BE2C (cell line): ENCODE data around the gene CCNE1.
"Not testable (repeated sequence)": the region's sequence is repeated elsewhere in the genome, so short reads cannot be mapped to it uniquely, and the experiment has no call there.

Source experiments
- DNase-seq: peaks from one replicate; pipeline ENCODE4 v3.0.0-alpha.2; 2020
- H3K27me3 ChIP-seq: fragments of 250-450 bp; sonication (Bioruptor Pico); 2 replicates; pipeline ENCODE4 v1.5.1; 2020; ENCODE audit warnings: mild to moderate bottlenecking
- H3K36me3 ChIP-seq: fragments of 250-450 bp; sonication (Bioruptor Pico); 2 replicates; pipeline ENCODE4 v1.5.1; 2020; ENCODE audit warnings: mild to moderate bottlenecking
- H3K4me1 ChIP-seq: fragments of 250-450 bp; sonication (Bioruptor Pico); 2 replicates; pipeline ENCODE4 v1.5.1; 2020
- H3K4me3 ChIP-seq: 2 replicates; pipeline ENCODE4 v1.5.1; 2011; ENCODE audit warnings: low read depth, low read length
- H3K9me3 ChIP-seq: fragments of 250-450 bp; sonication (Bioruptor Pico); 2 replicates; pipeline ENCODE4 v1.5.1; 2020
- TF ChIP-seq, protein P1 (sequence below): IDR thresholded peaks from 2 replicates; pipeline ENCODE4 v1.5.1; 2012; ENCODE audit warnings: mild to moderate bottlenecking, low read depth, low read length

Gene CCNE1

GRCh38 chr19:29793116-29793727 is 18.6 kb upstream of the CCNE1 start:
- no peak overlapping the region for H3K4me3 ChIP-seq
- no peaks in the 10 kb centered on the region for H3K4me1 ChIP-seq
- DNase-seq = no peak
- H3K27me3 ChIP-seq = no peaks in the 10 kb centered on the region
- H3K9me3 ChIP-seq = no peaks in the 10 kb centered on the region
- H3K36me3 ChIP-seq = no peaks in the 10 kb centered on the region
- TF ChIP-seq, protein P1, sequence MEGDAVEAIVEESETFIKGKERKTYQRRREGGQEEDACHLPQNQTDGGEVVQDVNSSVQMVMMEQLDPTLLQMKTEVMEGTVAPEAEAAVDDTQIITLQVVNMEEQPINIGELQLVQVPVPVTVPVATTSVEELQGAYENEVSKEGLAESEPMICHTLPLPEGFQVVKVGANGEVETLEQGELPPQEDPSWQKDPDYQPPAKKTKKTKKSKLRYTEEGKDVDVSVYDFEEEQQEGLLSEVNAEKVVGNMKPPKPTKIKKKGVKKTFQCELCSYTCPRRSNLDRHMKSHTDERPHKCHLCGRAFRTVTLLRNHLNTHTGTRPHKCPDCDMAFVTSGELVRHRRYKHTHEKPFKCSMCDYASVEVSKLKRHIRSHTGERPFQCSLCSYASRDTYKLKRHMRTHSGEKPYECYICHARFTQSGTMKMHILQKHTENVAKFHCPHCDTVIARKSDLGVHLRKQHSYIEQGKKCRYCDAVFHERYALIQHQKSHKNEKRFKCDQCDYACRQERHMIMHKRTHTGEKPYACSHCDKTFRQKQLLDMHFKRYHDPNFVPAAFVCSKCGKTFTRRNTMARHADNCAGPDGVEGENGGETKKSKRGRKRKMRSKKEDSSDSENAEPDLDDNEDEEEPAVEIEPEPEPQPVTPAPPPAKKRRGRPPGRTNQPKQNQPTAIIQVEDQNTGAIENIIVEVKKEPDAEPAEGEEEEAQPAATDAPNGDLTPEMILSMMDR = no peak

- not testable (repeated sequence) for DNase-seq, H3K36me3 ChIP-seq, H3K4me3 ChIP-seq, H3K4me1 ChIP-seq, H3K27me3 ChIP-seq, H3K9me3 ChIP-seq
Measured at GRCh38 chr19:29794490-29794889, 17.3 kb upstream of the CCNE1 start.

DNA sequence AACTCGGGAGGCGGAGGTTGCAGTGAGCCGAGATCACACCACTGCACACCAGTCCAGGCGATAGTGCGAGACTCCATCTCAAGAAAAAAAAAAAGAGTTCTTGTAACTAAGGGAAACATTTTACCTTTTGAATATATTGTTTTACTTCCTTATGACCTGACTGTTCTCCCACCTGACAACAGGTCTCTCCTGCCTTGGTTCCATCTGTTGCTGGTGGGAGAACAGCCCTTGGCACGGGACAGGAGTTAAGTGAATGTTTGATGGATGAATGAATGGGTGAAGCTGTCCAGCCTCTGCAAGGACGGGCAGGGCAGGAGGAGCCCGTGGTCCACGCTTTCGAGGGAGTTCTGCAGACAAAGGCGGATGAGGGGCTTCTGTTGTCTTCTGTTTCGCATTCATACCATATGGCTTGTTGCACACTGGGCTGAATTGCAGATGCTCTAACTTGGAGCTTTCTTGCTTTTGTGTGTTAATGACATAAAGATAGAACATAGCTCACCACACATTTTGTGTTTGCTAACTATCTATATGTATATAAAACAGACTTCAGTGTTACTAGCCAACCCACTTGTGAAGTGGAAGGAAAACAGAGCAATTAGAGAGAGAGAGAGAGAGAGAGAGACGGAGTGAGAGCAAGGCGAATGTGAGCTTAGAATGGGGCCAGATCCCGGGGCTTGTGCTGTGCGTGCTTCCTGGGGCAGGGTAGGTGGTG is 16.2 kb upstream of the CCNE1 start:
- no peaks in the 10 kb centered on the region for H3K36me3 ChIP-seq
- no peak for DNase-seq
- TF ChIP-seq, protein P1 = no peak
- no peaks in the 10 kb centered on the region for H3K27me3 ChIP-seq
- H3K4me3 ChIP-seq = no peak overlapping the region
- H3K4me1 ChIP-seq = no peaks in the 10 kb centered on the region
- no peaks in the 10 kb centered on the region for H3K9me3 ChIP-seq

GRCh38 chr19:29796173-29796573 is 15.6 kb upstream of the CCNE1 start:
- Histone ChIP-seq H3K27me3 (no peaks in the 10 kb centered on the region), H3K4me3 (no peak overlapping the region), H3K36me3 (no peaks in the 10 kb centered on the region), H3K9me3 (no peaks in the 10 kb centered on the region), H3K4me1 (no peaks in the 10 kb centered on the region)
- TF ChIP-seq, protein P1 = no peak
- no peak for DNase-seq

DNA sequence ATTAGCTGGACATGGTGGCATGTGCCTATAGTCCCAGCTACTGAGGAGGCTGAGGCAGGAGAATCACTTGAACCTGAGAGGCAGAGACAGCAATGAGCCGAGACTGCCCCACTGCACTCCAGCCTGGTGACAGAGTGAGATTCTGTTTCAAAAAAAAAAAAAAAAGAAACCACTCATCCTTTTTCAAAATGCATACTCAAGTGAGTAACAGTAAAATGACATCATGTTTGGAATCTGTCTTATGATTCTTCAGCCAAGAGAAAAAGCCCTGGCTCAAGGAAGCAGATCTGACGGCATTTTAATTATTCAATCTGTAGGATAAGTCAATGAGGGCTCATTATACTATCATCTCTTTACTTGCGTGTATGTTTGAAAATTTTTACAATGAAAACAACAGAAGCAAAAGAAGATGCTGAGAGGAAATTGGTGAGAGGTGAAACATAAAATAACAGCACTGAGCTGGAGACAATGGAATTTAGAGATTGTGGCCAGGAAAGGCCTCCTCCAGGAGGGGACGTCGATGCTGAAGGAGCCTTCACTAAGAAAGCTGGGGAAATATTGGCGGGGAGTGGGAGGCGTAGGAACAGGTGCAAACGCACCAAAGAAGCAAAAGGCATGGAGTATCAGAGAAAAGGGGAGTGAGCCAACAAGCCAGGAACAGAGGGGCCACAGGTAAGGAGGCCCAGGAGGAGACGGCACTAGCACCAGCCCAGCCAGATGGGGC is 12.9 kb upstream of the CCNE1 start:
- Histone ChIP-seq H3K4me1 (no peaks in the 10 kb centered on the region), H3K27me3 (no peaks in the 10 kb centered on the region), H3K4me3 (no peak overlapping the region), H3K9me3 (no peaks in the 10 kb centered on the region), H3K36me3 (no peaks in the 10 kb centered on the region)
- DNase-seq = no peak
- TF ChIP-seq, protein P1 = no peak

DNA sequence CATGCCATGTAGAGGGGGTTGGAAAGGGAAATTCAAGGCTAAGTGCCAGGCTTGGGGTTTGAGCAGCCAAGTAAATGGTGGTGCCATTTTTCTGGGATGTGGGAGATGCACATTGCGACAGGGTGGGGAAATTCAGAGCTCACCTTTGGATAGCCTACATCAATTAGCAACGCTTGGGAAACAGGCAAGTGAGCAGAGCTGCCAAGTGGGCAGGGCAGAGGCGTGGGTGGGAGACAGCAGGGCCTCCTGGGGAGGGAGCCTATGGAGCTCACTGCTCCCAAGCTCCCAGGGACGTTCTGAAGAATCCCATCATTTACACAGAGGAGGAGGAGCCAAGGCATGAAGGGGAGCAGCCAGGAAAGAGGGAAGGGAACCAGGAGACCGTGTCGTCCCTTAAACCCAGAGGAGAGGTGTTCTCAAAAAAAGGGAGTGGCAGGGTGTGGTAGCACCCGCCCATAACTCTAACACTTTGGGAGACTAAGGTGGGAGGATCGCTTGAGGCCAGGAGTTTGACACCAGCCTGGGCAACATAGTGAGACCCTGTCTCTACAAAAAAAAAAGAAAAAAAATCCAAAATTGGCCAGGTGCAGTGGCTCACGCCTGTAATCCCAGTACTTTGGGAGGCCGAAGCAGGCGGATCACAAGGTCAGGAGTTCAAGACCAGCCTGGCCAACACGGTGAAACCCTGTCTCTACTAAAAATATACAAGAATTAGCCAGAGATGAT is 11.5 kb upstream of the CCNE1 start:
- no peak overlapping the region for H3K4me3 ChIP-seq
- no peaks in the 10 kb centered on the region for H3K27me3 ChIP-seq
- no peaks in the 10 kb centered on the region; the same call in 1 of the 2 replicates for H3K4me1 ChIP-seq
- no peak for DNase-seq
- TF ChIP-seq, protein P1 = no peak
- no peaks in the 10 kb centered on the region for H3K9me3 ChIP-seq
- H3K36me3 ChIP-seq = no peaks in the 10 kb centered on the region

DNA sequence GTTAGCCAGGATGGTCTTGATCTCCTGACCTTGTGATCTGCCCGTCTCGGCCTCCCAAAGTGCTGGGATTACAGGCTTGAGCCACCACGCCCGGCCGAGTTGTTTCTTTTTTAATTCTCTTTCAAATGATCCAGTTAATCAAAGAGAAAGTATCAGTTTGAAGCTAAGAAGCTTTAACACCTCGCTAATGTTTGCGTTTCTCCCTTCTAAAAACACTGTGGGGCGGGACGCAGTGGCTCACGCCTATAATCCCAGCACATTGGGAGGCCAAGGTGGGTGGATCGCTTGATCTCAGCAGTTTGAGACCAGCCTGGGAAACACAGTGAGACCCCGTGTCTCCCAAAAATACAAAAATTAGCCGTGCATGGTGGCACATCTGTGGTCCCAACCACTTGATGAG is 7.8 kb upstream of the CCNE1 start:
- H3K4me1 ChIP-seq, H3K4me3 ChIP-seq, H3K36me3 ChIP-seq, H3K27me3 ChIP-seq, DNase-seq, H3K9me3 ChIP-seq: not testable (repeated sequence)
